Astrocyte of the spinal cord (primary cell): ENCODE results near the gene HSP90AB1.

Experiments
- DNase-seq: peaks from one replicate; pipeline ENCODE4 v3.0.0; 2011; ENCODE audit warnings: low read depth, low spot score
- H3K4me3 ChIP-seq: 2 replicates; pipeline ENCODE4 v1.5.1; 2011; ENCODE audit warnings: low read depth, mild to moderate bottlenecking, low read length, moderate library complexity
- CTCF ChIP-seq: IDR thresholded peaks from 2 replicates; pipeline ENCODE4 v1.5.1; 2012; ENCODE audit warnings: low read depth, mild to moderate bottlenecking, low read length, inconsistent platforms
- in situ Hi-C: cut with HindIII; loops from 2 replicates; pipeline ENCODE4 v1.10.0; 2017; ENCODE audit warnings: low sequenced_read_pairs

Gene HSP90AB1

GRCh38 chr6:44264154-44265006 lies 17.5 kb downstream of the HSP90AB1 start:
- no peak for TF ChIP-seq CTCF
- peak overlapping the region; percentile 74 for H3K4me3 ChIP-seq
- no peak for DNase-seq

GRCh38 chr6:44265007-44265721 lies 18.3 kb downstream of the HSP90AB1 start, which contains the start of gene NFKBIE:
NFKBIE (minus strand) TSS chr6:44265551; CDS start chr6:44265346, 205 bp downstream.
- TF ChIP-seq CTCF = peak; percentile 56
- in situ Hi-C loops = no loop called here
- peak within 1 kb of the TSS; percentile 74 for H3K4me3 ChIP-seq
- DNase-seq = peak; percentile 91

More at GRCh38 chr6:44264154-44265006, 17.5 kb downstream of the HSP90AB1 start:
- in situ Hi-C loops = no loop called here

GRCh38 chr6:44265722-44266233 lies 18.9 kb downstream of the HSP90AB1 start:
- H3K4me3 ChIP-seq = no peak overlapping the region

GRCh38 chr6:44266347-44266746 lies 19.4 kb downstream of the HSP90AB1 start:
- no peak for DNase-seq
- in situ Hi-C loops = no loop called here
- H3K4me3 ChIP-seq = no peak overlapping the region
- TF ChIP-seq CTCF = no peak

More at GRCh38 chr6:44265722-44266233, 18.9 kb downstream of the HSP90AB1 start:
- in situ Hi-C loops = no loop called here
- no peak for TF ChIP-seq CTCF
- DNase-seq = no peak

GRCh38 chr6:44267252-44267651 lies 20.4 kb downstream of the HSP90AB1 start:
- no peak for DNase-seq
- in situ Hi-C loops = no loop called here
- no peak for TF ChIP-seq CTCF
- no peak overlapping the region for H3K4me3 ChIP-seq

- H3K4me3 ChIP-seq = no peak overlapping the region
- peak; percentile 38 for DNase-seq
- TF ChIP-seq CTCF = peak; percentile 99
- in situ Hi-C loops = no loop called here
These were observed 21.3 kb downstream of the HSP90AB1 start for GRCh38 chr6:44268095-44268628.
